PC-3 (cell line): ENCODE data around the gene BAIAP3.

ENCODE experiments used
- EZH2 ChIP-seq: fragments of 300-600 bp; sonication (generic); IDR thresholded peaks from one replicate; pipeline ENCODE4 v1.6.1; 2017; ENCODE audit warnings: antibody characterized with exemption, mild to moderate bottlenecking, low read length; ENCODE audit not compliant: unreplicated experiment
- TF ChIP-seq, protein P1 (sequence below): fragments of 300-600 bp; sonication (generic); conservative IDR thresholded peaks from 2 replicates; pipeline ENCODE4 v1.5.1; 2017; ENCODE audit warnings: antibody characterized with exemption, low read depth, mild to moderate bottlenecking, low read length

DNA sequence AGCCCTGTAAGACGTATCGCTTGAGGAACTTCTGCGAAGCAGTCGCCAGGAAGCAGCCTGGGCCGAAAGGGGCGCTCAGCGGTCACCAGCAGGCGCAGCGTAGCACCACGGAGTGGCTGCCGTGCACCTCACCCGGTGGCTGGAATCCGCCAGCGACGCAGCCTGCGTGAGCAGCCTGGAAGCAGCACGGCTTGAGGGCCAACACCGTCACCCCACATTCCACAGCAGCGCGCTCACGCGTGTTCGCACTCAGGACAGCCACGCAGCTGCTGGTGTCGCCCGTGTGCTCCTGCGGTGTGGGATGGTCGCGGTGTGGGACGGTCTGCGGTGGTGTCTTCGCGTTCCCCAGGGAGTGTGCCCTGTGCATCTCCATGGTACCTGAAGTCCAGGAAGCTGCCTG is 14.4 kb upstream of the BAIAP3 start:
- no peak for TF ChIP-seq EZH2
- TF ChIP-seq, protein P1, sequence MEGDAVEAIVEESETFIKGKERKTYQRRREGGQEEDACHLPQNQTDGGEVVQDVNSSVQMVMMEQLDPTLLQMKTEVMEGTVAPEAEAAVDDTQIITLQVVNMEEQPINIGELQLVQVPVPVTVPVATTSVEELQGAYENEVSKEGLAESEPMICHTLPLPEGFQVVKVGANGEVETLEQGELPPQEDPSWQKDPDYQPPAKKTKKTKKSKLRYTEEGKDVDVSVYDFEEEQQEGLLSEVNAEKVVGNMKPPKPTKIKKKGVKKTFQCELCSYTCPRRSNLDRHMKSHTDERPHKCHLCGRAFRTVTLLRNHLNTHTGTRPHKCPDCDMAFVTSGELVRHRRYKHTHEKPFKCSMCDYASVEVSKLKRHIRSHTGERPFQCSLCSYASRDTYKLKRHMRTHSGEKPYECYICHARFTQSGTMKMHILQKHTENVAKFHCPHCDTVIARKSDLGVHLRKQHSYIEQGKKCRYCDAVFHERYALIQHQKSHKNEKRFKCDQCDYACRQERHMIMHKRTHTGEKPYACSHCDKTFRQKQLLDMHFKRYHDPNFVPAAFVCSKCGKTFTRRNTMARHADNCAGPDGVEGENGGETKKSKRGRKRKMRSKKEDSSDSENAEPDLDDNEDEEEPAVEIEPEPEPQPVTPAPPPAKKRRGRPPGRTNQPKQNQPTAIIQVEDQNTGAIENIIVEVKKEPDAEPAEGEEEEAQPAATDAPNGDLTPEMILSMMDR: no peak
